Adrenal gland (tissue), 5 donors: ENCODE data around the gene MYCL.

Experiments used
- POLR2A ChIP-seq, 2 donors: fragments of 450-650 bp; IDR thresholded peaks; one replicate each; pipeline ENCODE4 v1.6.1; 2017; ENCODE audit warnings: antibody characterized with exemption in 2 of 2, mild to moderate bottlenecking in 2 of 2, moderate library complexity in 1 of 2
- TF ChIP-seq, protein P1 (sequence below), 6 experiments: fragments of 450-650 bp in 4 of 6; fragments of 200-600 bp in 2 of 6; sonication (generic) in 1 of 6; IDR thresholded peaks; 1 replicate in 5 of 6; 2 replicates in 1 of 6; pipeline versions ENCODE4 v1.5.1 to v1.8.0; 2016 to 2021; ENCODE audit warnings: antibody characterized with exemption in 6 of 6, mild to moderate bottlenecking in 2 of 6, moderate library complexity in 1 of 6
- donor health status: DM: no; HTN: no; CAD: no.

DNA sequence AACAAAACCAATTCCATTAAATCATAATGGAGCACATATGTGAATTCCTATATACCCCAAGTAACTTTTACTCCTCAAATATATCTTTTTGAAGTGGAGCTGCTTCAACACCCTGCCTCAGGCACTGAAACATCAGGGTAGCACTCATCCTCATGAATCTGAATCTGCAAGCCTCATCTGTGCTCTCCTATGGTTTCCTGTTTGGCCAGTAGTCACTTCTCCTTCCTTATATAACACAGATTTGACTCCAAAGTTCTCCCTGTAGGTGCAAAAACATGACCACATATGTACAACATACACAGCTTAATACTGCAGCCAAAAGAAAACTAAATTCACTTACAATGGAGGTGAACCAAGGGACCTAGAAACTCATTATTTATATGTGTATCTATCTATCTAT lies 25.6 kb downstream of the MYCL start:
- TF ChIP-seq, protein P1, sequence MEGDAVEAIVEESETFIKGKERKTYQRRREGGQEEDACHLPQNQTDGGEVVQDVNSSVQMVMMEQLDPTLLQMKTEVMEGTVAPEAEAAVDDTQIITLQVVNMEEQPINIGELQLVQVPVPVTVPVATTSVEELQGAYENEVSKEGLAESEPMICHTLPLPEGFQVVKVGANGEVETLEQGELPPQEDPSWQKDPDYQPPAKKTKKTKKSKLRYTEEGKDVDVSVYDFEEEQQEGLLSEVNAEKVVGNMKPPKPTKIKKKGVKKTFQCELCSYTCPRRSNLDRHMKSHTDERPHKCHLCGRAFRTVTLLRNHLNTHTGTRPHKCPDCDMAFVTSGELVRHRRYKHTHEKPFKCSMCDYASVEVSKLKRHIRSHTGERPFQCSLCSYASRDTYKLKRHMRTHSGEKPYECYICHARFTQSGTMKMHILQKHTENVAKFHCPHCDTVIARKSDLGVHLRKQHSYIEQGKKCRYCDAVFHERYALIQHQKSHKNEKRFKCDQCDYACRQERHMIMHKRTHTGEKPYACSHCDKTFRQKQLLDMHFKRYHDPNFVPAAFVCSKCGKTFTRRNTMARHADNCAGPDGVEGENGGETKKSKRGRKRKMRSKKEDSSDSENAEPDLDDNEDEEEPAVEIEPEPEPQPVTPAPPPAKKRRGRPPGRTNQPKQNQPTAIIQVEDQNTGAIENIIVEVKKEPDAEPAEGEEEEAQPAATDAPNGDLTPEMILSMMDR (IDR thresholded peaks at IDR 0.05): no peak
- TF ChIP-seq POLR2A (IDR thresholded peaks at IDR 0.05): no peak
